NCI-H1436 (cell line): ENCODE measurements around the gene DTNBP1.

Source experiments
- DNase-seq: peaks from one replicate; lab custom pipeline; 2025; lab: John Stamatoyannopoulos, UW

Gene DTNBP1

GRCh38 chr6:15662326-15663129 is at the start of gene DTNBP1:
Gene DTNBP1, minus strand, starts transcription at chr6:15663028. Its CDS starts 159 bp downstream, at chr6:15662869.
- peak; percentile 76 for DNase-seq

- no peak for DNase-seq
Observed at GRCh38 chr6:15709651-15710269, 46.9 kb upstream of the DTNBP1 start.

- peak; percentile 27 for DNase-seq
Observed at GRCh38 chr6:15708231-15708630, 45.4 kb upstream of the DTNBP1 start.

GRCh38 chr6:15705981-15706380 is 43.2 kb upstream of the DTNBP1 start:
- DNase-seq: no peak

- no peak for DNase-seq
Observed at GRCh38 chr6:15698471-15698870, 35.6 kb upstream of the DTNBP1 start.

GRCh38 chr6:15697895-15698294 is 35.1 kb upstream of the DTNBP1 start:
- no peak for DNase-seq

GRCh38 chr6:15691250-15691869 is 28.5 kb upstream of the DTNBP1 start:
- peak; percentile 91 for DNase-seq

GRCh38 chr6:15690510-15690909 is 27.7 kb upstream of the DTNBP1 start:
- no peak for DNase-seq

- DNase-seq: no peak
Observed at GRCh38 chr6:15689586-15690482, 27.0 kb upstream of the DTNBP1 start.

GRCh38 chr6:15685619-15686018 is 22.8 kb upstream of the DTNBP1 start:
- no peak for DNase-seq

- DNase-seq: no peak
Observed at GRCh38 chr6:15682965-15683822, 20.4 kb upstream of the DTNBP1 start.

- DNase-seq: no peak
Observed at GRCh38 chr6:15681946-15682345, 19.1 kb upstream of the DTNBP1 start.

GRCh38 chr6:15678514-15678913 is 15.7 kb upstream of the DTNBP1 start:
- DNase-seq: no peak

- no peak for DNase-seq
Observed at GRCh38 chr6:15677822-15678221, 15.0 kb upstream of the DTNBP1 start.

GRCh38 chr6:15675536-15676220 is 12.8 kb upstream of the DTNBP1 start:
- no peak for DNase-seq

GRCh38 chr6:15674690-15675386 is 12.0 kb upstream of the DTNBP1 start:
- DNase-seq: no peak

- no peak for DNase-seq
Observed at GRCh38 chr6:15673666-15674065, 10.8 kb upstream of the DTNBP1 start.

GRCh38 chr6:15672818-15673217 is 10.0 kb upstream of the DTNBP1 start:
- DNase-seq: no peak

GRCh38 chr6:15672291-15672690 is 9.5 kb upstream of the DTNBP1 start:
- no peak for DNase-seq

- no peak for DNase-seq
Observed at GRCh38 chr6:15668918-15669317, 6.1 kb upstream of the DTNBP1 start.
